ENCODE results near the gene MPEG1.

The MPEG1 gene

DNA sequence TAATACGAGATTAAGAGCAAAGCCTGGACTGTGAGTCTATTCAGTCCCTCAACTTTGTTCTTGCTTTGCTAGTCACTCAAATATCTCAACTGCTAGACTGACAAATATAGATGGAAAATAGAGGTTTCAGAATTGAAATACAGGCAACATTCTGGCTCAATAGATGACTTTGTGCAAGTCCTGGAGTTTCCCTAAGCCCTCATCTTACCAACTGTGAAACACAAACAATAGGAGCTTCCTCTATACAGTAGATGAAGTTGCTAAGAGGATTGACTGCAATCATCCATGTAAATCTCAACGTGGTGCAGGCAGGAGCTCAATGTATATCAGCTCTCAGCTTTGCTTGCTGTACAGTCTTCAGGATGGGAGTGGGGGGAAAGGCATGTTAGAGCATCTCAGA, 6.2 kb upstream of the MPEG1 start:
- DNase-seq (ENCODE audit: low spot score), result no peak

DNA sequence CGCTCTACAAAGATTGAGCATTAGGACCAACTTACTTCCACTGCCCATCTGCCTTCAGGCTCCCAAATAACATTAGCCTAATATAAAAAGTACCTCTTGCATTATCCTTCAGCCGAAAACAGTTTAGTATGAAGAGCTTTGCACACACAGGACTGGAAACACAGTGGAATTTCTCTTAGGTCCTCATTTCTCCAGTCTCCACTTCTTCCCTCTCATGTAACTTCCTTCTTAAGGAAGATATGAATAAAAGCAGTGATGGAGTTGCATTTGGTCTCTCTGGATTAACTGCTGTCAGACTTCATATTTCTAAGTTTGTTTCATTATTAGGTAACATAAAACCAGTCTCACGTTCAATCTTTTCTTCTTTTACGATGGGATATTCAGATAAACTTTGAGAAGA, 5.6 kb upstream of the MPEG1 start:
- no peak for DNase-seq (ENCODE audit: low spot score)

GRCh38 chr11:59216641-59217564, 4.2 kb upstream of the MPEG1 start:
- DNase-seq (ENCODE audit: low spot score), result peak; percentile 22

- DNase-seq (ENCODE audit: low spot score), result no peak
Measured at GRCh38 chr11:59214141-59214893, 1.6 kb upstream of the MPEG1 start.

- no peak for DNase-seq (ENCODE audit: low spot score)
Measured at GRCh38 chr11:59212222-59212621, 505 bp downstream of the MPEG1 start.

DNA sequence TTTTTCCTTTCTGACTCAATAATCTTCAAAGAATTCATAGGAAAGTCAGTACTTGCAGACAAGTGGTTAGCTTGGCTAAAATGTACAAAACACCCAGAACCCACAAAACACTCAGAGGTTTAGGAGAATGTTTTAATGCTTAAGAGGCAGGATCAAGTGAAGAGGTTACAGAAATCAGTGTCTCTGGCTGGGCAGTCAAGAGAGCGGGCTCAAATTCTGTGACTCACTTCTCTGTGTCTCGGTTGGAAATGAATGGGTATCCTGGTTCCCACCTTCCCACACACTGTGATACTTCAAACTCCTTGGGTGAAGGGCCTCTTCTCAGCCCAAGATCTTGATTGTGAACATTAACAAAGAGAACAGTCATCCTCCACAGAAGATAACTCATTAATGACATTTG, 3.8 kb downstream of the MPEG1 start:
- DNase-seq (ENCODE audit: low spot score), result no peak

DNA sequence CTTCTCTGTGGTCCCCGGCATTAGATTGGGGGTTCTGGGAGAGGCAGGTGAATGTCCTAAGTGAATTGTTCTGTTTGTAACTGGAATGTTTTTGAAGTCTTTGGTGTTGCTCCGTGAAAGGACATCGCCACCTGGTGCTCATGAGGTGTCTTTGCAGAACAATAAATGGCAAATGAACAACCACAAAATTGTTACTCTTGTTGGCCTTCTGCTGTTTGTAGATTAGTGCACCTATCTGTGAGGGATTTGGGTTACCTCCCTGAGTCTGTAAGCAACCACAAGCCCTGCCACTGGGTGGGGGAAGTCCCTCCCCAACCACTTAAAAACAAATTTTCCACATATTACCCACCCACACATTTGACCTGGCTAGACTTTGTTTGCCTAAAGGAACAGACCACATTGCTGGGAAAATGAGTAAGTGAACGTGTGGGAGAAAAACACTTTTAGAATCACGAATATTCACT, 4.7 kb downstream of the MPEG1 start:
- peak; percentile 55 for DNase-seq (ENCODE audit: low spot score)

DNA sequence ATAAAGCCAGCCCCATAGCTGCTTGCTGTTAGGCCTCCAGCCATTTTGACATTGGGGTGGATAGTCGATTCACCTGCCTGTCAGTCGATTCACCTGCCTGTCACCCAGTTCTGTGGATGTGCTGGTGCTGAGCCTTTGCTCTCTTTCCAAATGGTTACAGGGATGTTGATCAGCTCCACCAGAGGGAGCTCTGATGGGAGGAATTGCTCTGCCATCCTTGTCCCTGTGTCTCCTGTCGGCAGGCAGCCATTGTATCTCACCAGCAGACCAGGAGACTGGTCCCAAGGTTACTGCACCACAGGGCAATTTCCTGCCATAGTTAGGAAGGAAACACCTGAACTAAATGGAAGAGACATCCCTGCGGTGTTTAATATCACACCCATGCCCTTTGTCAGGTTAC, 6.1 kb downstream of the MPEG1 start:
- DNase-seq (ENCODE audit: low spot score), result peak; percentile 9

GRCh38 chr11:59205648-59206047, 7.1 kb downstream of the MPEG1 start:
- no peak for DNase-seq (ENCODE audit: low spot score)

- no peak for DNase-seq (ENCODE audit: low spot score)
Measured at GRCh38 chr11:59204746-59205145, 8.0 kb downstream of the MPEG1 start.

GRCh38 chr11:59201353-59201752, 11.4 kb downstream of the MPEG1 start:
- peak; percentile 11 for DNase-seq (ENCODE audit: low spot score)

DNA sequence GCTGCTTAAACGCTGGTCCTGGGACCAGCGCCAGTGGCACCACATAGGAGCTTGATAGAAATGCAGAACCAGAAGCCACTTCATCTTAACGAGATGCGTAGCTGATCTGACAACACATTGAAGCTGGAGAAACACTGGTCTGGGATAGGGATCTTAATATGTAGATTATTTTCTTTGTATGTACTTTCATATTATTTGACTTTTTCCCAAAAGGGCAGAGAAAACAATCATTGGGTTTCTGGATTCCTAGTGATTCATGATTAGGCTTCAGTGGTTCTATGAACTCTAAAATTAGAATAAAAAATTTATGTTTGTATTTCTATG, 12.3 kb downstream of the MPEG1 start:
- DNase-seq (ENCODE audit: low spot score), result no peak

- DNase-seq (ENCODE audit: low spot score), result no peak
Measured at GRCh38 chr11:59199546-59200422, 12.9 kb downstream of the MPEG1 start.

- no peak for DNase-seq (ENCODE audit: low spot score)
Measured at GRCh38 chr11:59198726-59199125, 14.0 kb downstream of the MPEG1 start.

DNA sequence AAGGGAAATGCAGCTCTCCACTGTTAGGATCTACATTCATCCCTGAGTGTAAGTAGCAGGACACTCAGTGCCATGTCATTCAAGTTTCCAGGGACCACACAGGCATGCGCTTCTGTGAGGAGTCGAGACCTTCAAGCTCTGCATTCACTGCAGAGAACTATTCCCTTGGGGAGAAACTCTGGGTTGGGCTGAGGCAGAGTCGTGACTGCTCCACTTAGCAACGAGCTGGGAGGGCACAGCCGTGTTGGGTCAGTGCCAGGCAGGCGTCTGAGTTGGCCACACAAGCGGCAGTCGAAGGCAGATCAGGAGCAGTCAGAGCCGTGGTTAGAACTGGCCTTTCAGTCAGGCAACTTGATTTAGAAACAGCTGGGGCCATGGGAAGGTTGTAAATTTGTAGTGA, 14.7 kb downstream of the MPEG1 start:
- DNase-seq (ENCODE audit: low spot score), result no peak

GRCh38 chr11:59196777-59197176, 15.9 kb downstream of the MPEG1 start:
- DNase-seq (ENCODE audit: low spot score), result no peak

DNA sequence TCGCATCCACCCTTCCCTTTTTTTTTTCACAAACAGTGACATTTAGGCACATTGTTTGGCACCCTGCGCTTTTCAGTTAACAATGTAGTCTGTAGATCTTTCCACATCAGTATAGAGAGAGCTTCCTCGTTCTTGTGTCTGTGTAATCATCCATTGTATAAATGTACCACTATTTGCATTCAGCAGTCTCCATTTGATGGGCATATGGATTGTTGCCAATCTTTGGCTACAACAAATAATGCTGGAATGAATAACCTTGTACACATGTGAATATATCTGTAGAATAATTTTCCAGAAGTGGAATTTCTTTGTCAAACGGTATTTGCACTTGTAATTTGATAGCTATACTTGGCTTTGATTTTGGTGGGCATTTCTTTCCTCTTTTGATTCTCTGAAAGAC, 17.1 kb downstream of the MPEG1 start:
- DNase-seq (ENCODE audit: low spot score), result no peak

GRCh38 chr11:59193587-59194130, 19.1 kb downstream of the MPEG1 start:
- DNase-seq (ENCODE audit: low spot score), result no peak

DNA sequence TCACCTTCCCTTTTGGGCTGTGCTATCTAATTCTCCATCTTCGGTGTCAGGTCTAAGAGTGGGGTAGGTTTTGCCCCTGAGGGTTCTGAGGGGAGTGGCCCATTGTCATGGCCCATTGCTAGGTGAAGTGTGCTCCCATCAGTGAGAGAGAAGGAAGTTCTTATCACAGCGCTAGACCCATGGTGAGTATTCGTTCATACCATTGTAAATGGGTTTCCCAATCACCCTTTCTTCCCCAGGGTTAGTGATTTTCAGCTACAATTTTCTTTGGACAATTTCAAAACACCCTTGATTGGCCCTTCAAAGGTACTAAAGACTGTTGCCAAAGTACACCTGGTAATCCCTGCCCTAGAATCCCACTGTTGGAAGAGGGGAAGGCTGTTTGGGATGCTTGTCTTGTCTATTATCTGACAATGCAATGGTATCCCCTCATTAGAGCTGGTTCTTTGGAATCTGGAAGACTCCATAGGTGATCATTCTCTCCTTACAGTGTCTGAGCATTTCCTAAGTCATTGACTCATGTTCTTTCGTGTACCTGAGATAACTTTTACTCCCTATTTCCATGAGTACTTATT, 20.2 kb downstream of the MPEG1 start:
- no peak for DNase-seq (ENCODE audit: low spot score)

- DNase-seq (ENCODE audit: low spot score), result no peak
Measured at GRCh38 chr11:59191890-59192289, 20.8 kb downstream of the MPEG1 start.

DNA sequence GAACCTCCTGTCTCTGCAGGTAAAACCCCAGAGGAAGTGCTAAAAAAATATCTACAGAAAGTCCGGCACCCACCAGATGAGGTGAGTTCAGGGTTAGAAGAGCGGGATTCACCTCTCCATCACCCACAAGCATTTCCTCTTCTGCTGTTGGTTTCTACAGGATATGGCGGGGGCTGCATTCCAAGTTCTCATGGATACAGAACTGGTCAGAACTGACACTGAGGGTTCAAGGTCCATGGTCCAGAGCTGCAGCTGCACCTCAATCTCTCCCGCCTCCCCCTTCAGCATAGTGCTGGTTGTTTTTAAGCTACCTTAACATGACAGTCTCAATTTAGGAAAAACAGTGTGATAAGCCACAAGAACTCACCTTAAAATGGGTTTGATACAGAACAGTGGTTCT, 21.6 kb downstream of the MPEG1 start:
- DNase-seq (ENCODE audit: low spot score), result no peak

GRCh38 chr11:59189986-59190385, 22.7 kb downstream of the MPEG1 start:
- no peak for DNase-seq (ENCODE audit: low spot score)

Measured in LoVo (cell line).